K562 (cell line): Measurements from ENCODE around the gene CCL8. TPM values are rescaled to one million over a fixed set of nuclear protein-coding genes. Genes with fewer than 3 reads are reported as not detected.

Experiments used
- ATAC-seq: fragments of 200-7000 bp; cut with Tn5 transposase; 3 replicates; pipeline ENCODE4 v1.9.1; 2020; ENCODE audit warnings: moderate library complexity
- BruUV-seq: library from RNA; stranded (reverse); fragments of 400-500 nt; replicated peaks from 2 replicates; lab custom pipeline; 2021; lab: Mats Ljungman, UMichigan
- CTCF ChIA-PET: fragments of 300-600 bp; formaldehyde crosslinking; extraction: SDS; loops from one replicate; lab custom pipeline; 2021; ENCODE audit warnings: low intra/inter-chr PET ratio; lab: Yijun Ruan, JAX
- POLR2A ChIA-PET: fragments of 300-600, 350-650 bp; sonication (Branson Sonifier 250); formaldehyde crosslinking; extraction: SDS; loops from one replicate; lab custom pipeline; 2021; ENCODE audit warnings: antibody characterized with exemption, inconsistent platforms; lab: Yijun Ruan, JAX
- DNase-seq, 4 experiments: peaks; one replicate each; pipeline versions ENCODE4 v3.0.0 to v3.0.0-alpha.2; 2011 to 2018; ENCODE audit warnings: low spot score in 3 of 4, mixed read lengths in 3 of 4; ENCODE audit errors: extremely low read depth in 1 of 4
- FAIRE-seq: peaks from 2 replicates; lab custom pipeline; 2011; peaks lifted over from hg19 to GRCh38; lab: Jason Lieb, UNC
- H2AFZ ChIP-seq: 2 replicates; pipeline ENCODE4 v1.6.0; 2011; ENCODE audit warnings: low read depth, low read length, control low read depth, inconsistent platforms
- H3K27ac ChIP-seq: fragments of 200-600 bp; 3 replicates; pipeline ENCODE4 v1.8.0; 2011; ENCODE audit warnings: low read depth, mild to moderate bottlenecking, control low read depth, inconsistent platforms, low read length, moderate library complexity, mixed read lengths; ENCODE audit errors: extremely low read depth
- H3K27me3 ChIP-seq, 2 experiments: fragments of 300-600 bp in 1 of 2; 2 replicates in 1 of 2; 3 replicates in 1 of 2; pipeline versions ENCODE4 v1.6.0 to v1.8.0; 2011; ENCODE audit warnings: inconsistent platforms in 2 of 2, low read length in 2 of 2, mild to moderate bottlenecking in 1 of 2, mixed read lengths in 1 of 2, moderate library complexity in 1 of 2; ENCODE audit not compliant: control insufficient read depth in 2 of 2, insufficient read depth in 2 of 2
- H3K36me3 ChIP-seq: fragments of 300-600 bp; 3 replicates; pipeline ENCODE4 v1.8.0; 2011; ENCODE audit warnings: mild to moderate bottlenecking, low read length, inconsistent platforms; ENCODE audit not compliant: control insufficient read depth, insufficient read depth
- H3K4me1 ChIP-seq, 2 experiments: fragments of 200-600 bp in 1 of 2; replicated peaks in 1 of 2; 2 replicates in 1 of 2; 3 replicates in 1 of 2; pipeline versions ENCODE4 v1.5.1 to v1.8.0; 2011; ENCODE audit warnings: inconsistent platforms in 2 of 2, low read length in 2 of 2, mild to moderate bottlenecking in 1 of 2, mixed read lengths in 1 of 2, moderate library complexity in 1 of 2; ENCODE audit not compliant: control insufficient read depth in 2 of 2, insufficient read depth in 2 of 2
- H3K4me2 ChIP-seq: 2 replicates; pipeline ENCODE4 v1.6.1; 2011; ENCODE audit warnings: low read length, control low read depth, inconsistent platforms, mixed read lengths; ENCODE audit not compliant: insufficient read depth
- H3K4me3 ChIP-seq: fragments of 200-600 bp; sonication (generic), shearing (Covaris generic); 2 replicates; pipeline ENCODE4 v1.5.1; 2016; ENCODE audit warnings: control low read depth, inconsistent platforms
- H3K79me2 ChIP-seq: fragments of 200-600 bp; 3 replicates; pipeline ENCODE4 v1.8.0; 2011; ENCODE audit warnings: low read length, inconsistent platforms; ENCODE audit not compliant: control insufficient read depth, insufficient read depth
- H3K9ac ChIP-seq, 2 experiments: 2 replicates each; pipeline versions ENCODE4 v1.6.0 to v1.6.1; 2011; ENCODE audit warnings: low read depth in 2 of 2, low read length in 2 of 2, control low read depth in 1 of 2, inconsistent platforms in 1 of 2, mild to moderate bottlenecking in 1 of 2, mixed read lengths in 1 of 2; ENCODE audit not compliant: insufficient read depth in 1 of 2
- H3K9me1 ChIP-seq: one replicate; pipeline ENCODE4 v1.6.0; 2011; ENCODE audit warnings: inconsistent platforms, mild to moderate bottlenecking, low read length, moderate library complexity; ENCODE audit not compliant: control insufficient read depth, insufficient read depth
- H3K9me3 ChIP-seq: replicated peaks from 2 replicates; pipeline ENCODE4 v1.5.1; 2011; ENCODE audit warnings: low read depth, low read length, inconsistent platforms; ENCODE audit not compliant: control insufficient read depth, insufficient read depth
- H4K20me1 ChIP-seq: replicated peaks from 2 replicates; pipeline ENCODE4 v1.6.1; 2011; ENCODE audit warnings: low read length, inconsistent platforms, mixed read lengths; ENCODE audit not compliant: control insufficient read depth, insufficient read depth
- BACH1 ChIP-seq: fragments of 200-800 bp; sonication (Bioruptor generic); IDR thresholded peaks from 2 replicates; pipeline ENCODE4 v1.6.1; 2016; ENCODE audit warnings: missing genetic modification characterization, missing compliant biosample characterization
- DPF2 ChIP-seq: fragments of 450-650 bp; IDR thresholded peaks from 2 replicates; pipeline ENCODE4 v1.6.1; 2016
- MITF ChIP-seq: IDR thresholded peaks from 2 replicates; pipeline ENCODE4 v1.6.1; 2014; ENCODE audit warnings: antibody characterized with exemption
- MXI1 ChIP-seq: IDR thresholded peaks from 2 replicates; pipeline ENCODE4 v1.6.1; 2011; ENCODE audit warnings: low read depth, mild to moderate bottlenecking, improper control_type of control experiment, low read length
- SMARCB1 ChIP-seq: IDR thresholded peaks from 2 replicates; pipeline ENCODE4 v1.6.1; 2011; ENCODE audit warnings: improper control_type of control experiment, low read depth; ENCODE audit not compliant: insufficient read length
- SRF ChIP-seq, 2 experiments: fragments of 250-450, 450-650 bp in 1 of 2; sonication (Bioruptor Pico) in 1 of 2; sonication (generic) in 1 of 2; formaldehyde crosslinking; IDR thresholded peaks; 2 replicates each; pipeline versions ENCODE4 v1.5.0 to v1.5.1; 2020 to 2022; ENCODE audit warnings: mild to moderate bottlenecking in 1 of 2, missing genetic modification reagents in 1 of 2
- WGBS: fragments of 100-300 bp; shearing (Covaris generic); methylation state at CpG from one replicate; pipeline ENCODE4 v1.1.6; 2016; ENCODE audit warnings: low coverage, mixed read lengths; ENCODE audit not compliant: insufficient coverage; ENCODE audit errors: missing lambda C conversion rate; 5-methylcytosine and 5-hydroxymethylcytosine counted together
- in situ Hi-C: fragments of 300-500 bp; cut with MboI; formaldehyde crosslinking; loops from 4 replicates; pipeline ENCODE4 v1.15.0; 2018; ENCODE audit warnings: inconsistent platforms, mixed read lengths
- intact Hi-C: fragments of 100-400 bp; cut with micrococcal nuclease; formaldehyde crosslinking; loops from 2 replicates; pipeline ENCODE4 v1.14.2; 2022
- polyA plus RNA-seq, 8 experiments: library from polyadenylated mRNA; depleted of rRNA in 4 of 8; stranded (reverse) in 5 of 8; unstranded in 3 of 8; fragments of >200 nt; fragmentation: Nextera tagmentation in 2 of 8; fragmentation: Illumina TruSeq in 1 of 8; extraction: Ambion mirVana in 2 of 8; extraction: Trizol in 1 of 8; gene quantifications; 2 replicates each; pipeline versions ENCODE4 v1.2.1 to v1.2.3, GENCODE V29; 2011 to 2014; ENCODE audit warnings: inconsistent platforms in 1 of 8, missing spikeins in 1 of 8
- total RNA-seq, 7 experiments: library from RNA; depleted of rRNA in 6 of 7; stranded (reverse); fragments of >200 nt in 6 of 7; fragmentation: Illumina TruSeq in 2 of 7; extraction: Trizol in 2 of 7; gene quantifications; 2 replicates each; pipeline versions ENCODE4 v1.2.1 to v1.2.3, GENCODE V29; 2011 to 2021; ENCODE audit warnings: low replicate concordance in 1 of 7
- TF ChIP-seq, protein P1 (sequence below): fragments of 150-350 bp; conservative IDR thresholded peaks from 2 replicates; pipeline ENCODE4 v1.6.1; 2014; ENCODE audit warnings: low read length
- TF ChIP-seq, protein P2 (sequence below): fragments of 450-650 bp; formaldehyde crosslinking; IDR thresholded peaks from 2 replicates; pipeline ENCODE4 v1.4.0; 2020; ENCODE audit warnings: mild to moderate bottlenecking
- TF ChIP-seq, protein P3 (sequence below), 3 experiments: fragments of 200-800 bp in 1 of 3; fragments of 250-450 bp in 1 of 3; fragments of 450-650 bp in 1 of 3; sonication (Bioruptor Pico) in 1 of 3; sonication (Bioruptor generic) in 1 of 3; formaldehyde crosslinking in 1 of 3; IDR thresholded peaks; 2 replicates each; pipeline versions ENCODE4 v1.6.1 to v1.8.0; 2016 to 2022; ENCODE audit warnings: mild to moderate bottlenecking in 2 of 3, missing genetic modification characterization in 2 of 3, missing compliant biosample characterization in 1 of 3, moderate library complexity in 1 of 3

The CCL8 gene
- total and polyA plus RNA-seq, 9 of the 15 experiments (the other 6 are each of a cell fraction or from before 2014, with no cell fraction given), result 0.06 TPM; not detected in 8

- TF ChIP-seq, protein P1, sequence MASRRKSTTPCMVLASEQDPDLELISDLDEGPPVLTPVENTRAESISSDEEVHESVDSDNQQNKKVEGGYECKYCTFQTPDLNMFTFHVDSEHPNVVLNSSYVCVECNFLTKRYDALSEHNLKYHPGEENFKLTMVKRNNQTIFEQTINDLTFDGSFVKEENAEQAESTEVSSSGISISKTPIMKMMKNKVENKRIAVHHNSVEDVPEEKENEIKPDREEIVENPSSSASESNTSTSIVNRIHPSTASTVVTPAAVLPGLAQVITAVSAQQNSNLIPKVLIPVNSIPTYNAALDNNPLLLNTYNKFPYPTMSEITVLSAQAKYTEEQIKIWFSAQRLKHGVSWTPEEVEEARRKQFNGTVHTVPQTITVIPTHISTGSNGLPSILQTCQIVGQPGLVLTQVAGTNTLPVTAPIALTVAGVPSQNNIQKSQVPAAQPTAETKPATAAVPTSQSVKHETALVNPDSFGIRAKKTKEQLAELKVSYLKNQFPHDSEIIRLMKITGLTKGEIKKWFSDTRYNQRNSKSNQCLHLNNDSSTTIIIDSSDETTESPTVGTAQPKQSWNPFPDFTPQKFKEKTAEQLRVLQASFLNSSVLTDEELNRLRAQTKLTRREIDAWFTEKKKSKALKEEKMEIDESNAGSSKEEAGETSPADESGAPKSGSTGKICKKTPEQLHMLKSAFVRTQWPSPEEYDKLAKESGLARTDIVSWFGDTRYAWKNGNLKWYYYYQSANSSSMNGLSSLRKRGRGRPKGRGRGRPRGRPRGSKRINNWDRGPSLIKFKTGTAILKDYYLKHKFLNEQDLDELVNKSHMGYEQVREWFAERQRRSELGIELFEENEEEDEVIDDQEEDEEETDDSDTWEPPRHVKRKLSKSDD, result no peak
- TF ChIP-seq, protein P2, sequence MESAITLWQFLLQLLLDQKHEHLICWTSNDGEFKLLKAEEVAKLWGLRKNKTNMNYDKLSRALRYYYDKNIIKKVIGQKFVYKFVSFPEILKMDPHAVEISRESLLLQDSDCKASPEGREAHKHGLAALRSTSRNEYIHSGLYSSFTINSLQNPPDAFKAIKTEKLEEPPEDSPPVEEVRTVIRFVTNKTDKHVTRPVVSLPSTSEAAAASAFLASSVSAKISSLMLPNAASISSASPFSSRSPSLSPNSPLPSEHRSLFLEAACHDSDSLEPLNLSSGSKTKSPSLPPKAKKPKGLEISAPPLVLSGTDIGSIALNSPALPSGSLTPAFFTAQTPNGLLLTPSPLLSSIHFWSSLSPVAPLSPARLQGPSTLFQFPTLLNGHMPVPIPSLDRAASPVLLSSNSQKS, result no peak
- no peak for TF ChIP-seq SMARCB1
Measured at GRCh38 chr17:34368946-34369500, 49.8 kb downstream of the CCL8 start (continued).

GRCh38 chr17:34369571-34369970 is 50.3 kb downstream of the CCL8 start:
- H3K4me3 ChIP-seq, result no peak overlapping the region
- peaks cover 0 to 6% of the 10 kb centered on the region in 2 experiments; a peak in 2 of 5 replicates for H3K27me3 ChIP-seq
- H3K36me3 ChIP-seq, result no peaks in the 10 kb centered on the region
- no peaks in the 10 kb centered on the region for H3K79me2 ChIP-seq
- in situ Hi-C loops, result no loop called here
- no TSS peak for BruUV-seq
- H2AFZ ChIP-seq, result no peak overlapping the region
- FAIRE-seq (no peak), DNase-seq (no peak), ATAC-seq (no peak)
- no peaks in the 10 kb centered on the region; a peak in 1 of 5 replicates for H3K4me1 ChIP-seq
- POLR2A ChIA-PET, result no interaction called here
- no peak overlapping the region for H3K4me2 ChIP-seq
- H3K9me3 ChIP-seq, result no peaks in the 10 kb centered on the region
- H4K20me1 ChIP-seq, result no peaks in the 10 kb centered on the region
- H3K9me1 ChIP-seq, result no peaks in the 10 kb centered on the region
- 27% methylated on average over 3 of the region's 3 CpGs for WGBS
- CTCF ChIA-PET, result no interaction called here
- no peak overlapping the region for H3K27ac ChIP-seq
- intact Hi-C loops, result no loop called here
- no peak overlapping the region for H3K9ac ChIP-seq
- TF ChIP-seq, protein P3, sequence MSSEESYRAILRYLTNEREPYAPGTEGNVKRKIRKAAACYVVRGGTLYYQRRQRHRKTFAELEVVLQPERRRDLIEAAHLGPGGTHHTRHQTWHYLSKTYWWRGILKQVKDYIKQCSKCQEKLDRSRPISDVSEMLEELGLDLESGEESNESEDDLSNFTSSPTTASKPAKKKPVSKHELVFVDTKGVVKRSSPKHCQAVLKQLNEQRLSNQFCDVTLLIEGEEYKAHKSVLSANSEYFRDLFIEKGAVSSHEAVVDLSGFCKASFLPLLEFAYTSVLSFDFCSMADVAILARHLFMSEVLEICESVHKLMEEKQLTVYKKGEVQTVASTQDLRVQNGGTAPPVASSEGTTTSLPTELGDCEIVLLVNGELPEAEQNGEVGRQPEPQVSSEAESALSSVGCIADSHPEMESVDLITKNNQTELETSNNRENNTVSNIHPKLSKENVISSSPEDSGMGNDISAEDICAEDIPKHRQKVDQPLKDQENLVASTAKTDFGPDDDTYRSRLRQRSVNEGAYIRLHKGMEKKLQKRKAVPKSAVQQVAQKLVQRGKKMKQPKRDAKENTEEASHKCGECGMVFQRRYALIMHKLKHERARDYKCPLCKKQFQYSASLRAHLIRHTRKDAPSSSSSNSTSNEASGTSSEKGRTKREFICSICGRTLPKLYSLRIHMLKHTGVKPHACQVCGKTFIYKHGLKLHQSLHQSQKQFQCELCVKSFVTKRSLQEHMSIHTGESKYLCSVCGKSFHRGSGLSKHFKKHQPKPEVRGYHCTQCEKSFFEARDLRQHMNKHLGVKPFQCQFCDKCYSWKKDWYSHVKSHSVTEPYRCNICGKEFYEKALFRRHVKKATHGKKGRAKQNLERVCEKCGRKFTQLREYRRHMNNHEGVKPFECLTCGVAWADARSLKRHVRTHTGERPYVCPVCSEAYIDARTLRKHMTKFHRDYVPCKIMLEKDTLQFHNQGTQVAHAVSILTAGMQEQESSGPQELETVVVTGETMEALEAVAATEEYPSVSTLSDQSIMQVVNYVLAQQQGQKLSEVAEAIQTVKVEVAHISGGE (CRISPR knock-in tag; IDR thresholded peaks at IDR 0.05), result no peak
- TF ChIP-seq MITF, result no peak
- no peak for TF ChIP-seq DPF2
- TF ChIP-seq BACH1 (tag), result no peak
- no peak for TF ChIP-seq MXI1
- no peak for TF ChIP-seq SRF (CRISPR knock-in tag; IDR thresholded peaks at IDR 0.05)
